Pancreas (tissue), 10 donors: ENCODE measurements around the gene CD163. TPM values are rescaled to one million over a fixed set of nuclear protein-coding genes. Genes with fewer than 3 reads are reported as not detected.

ENCODE experiments used
- ATAC-seq, 4 donors: fragments of 200-7000 bp; cut with Tn5 transposase; one replicate each; pipeline versions ENCODE4 v1.8.0 to v1.9.1; 2020; ENCODE audit warnings: mild to moderate bottlenecking in 4 of 4, moderate library complexity in 4 of 4
- DNase-seq, 6 donors: peaks; one replicate each; pipeline ENCODE4 v3.0.0-alpha.2; 2020
- FAIRE-seq: peaks from 2 replicates; lab custom pipeline; 2012; peaks lifted over from hg19 to GRCh38; lab: Jason Lieb, UNC
- H3K27ac ChIP-seq, 4 donors: fragments of 200-600 bp; sonication (generic); 1 replicate in 3 of 4; 2 replicates in 1 of 4; pipeline versions ENCODE4 v1.5.0 to v1.8.0; 2020
- H3K27me3 ChIP-seq, 4 donors: fragments of 200-600 bp; one replicate each; pipeline ENCODE4 v1.8.0; 2021
- H3K36me3 ChIP-seq, 3 donors: fragments of 200-600 bp; sonication (generic) in 1 of 3; one replicate each; pipeline versions ENCODE4 v1.5.0 to v1.8.0; 2020 to 2021
- H3K4me1 ChIP-seq, 3 donors: fragments of 200-600 bp; one replicate each; pipeline ENCODE4 v1.8.0; 2021
- H3K4me3 ChIP-seq, 4 donors: fragments of 200-600 bp; sonication (generic) in 2 of 4; one replicate each; pipeline versions ENCODE4 v1.5.0 to v1.8.0; 2020 to 2021
- H3K9me3 ChIP-seq, 4 donors: fragments of 200-600 bp; one replicate each; pipeline ENCODE4 v1.8.0; 2021
- CTCF ChIP-seq, 4 donors: fragments of 200-600 bp; sonication (generic) in 3 of 4; IDR thresholded peaks; one replicate each; pipeline versions ENCODE4 v1.5.0 to v1.8.0; 2021; ENCODE audit warnings: antibody characterized with exemption in 4 of 4
- WGBS, 2 donors: extraction: QIAGEN DNeasy Blood & Tissue Kit; methylation state at CpG; one replicate each; pipeline ENCODE4 v1.1.7; 2013; 5-methylcytosine and 5-hydroxymethylcytosine counted together
- intact Hi-C, 3 donors: fragments of 100-400 bp; cut with DNase I; formaldehyde crosslinking; loops; one replicate each; pipeline versions ENCODE4 v1.11.1 to v1.14.2; 2022
- polyA plus RNA-seq, 2 donors: library from polyadenylated mRNA; stranded (reverse); fragments of 200-250 nt; gene quantifications; one replicate each; pipeline ENCODE4 v1.2.3, GENCODE V29; 2013
- total RNA-seq, 6 donors: library from RNA; stranded (reverse); fragmentation: NEBNext Ultra II Directional in 4 of 6; extraction: Animal tissue kit (Norgen Biotek cat#: 25700) in 4 of 6; gene quantifications; one replicate each; pipeline versions ENCODE4 v1.2.1 to v1.2.4, GENCODE V29; 2021 to 2023
- donor health status: healthy with polysubstance abuse.
- donor health status: DM: no; HTN: no; CAD: no; lungs with moderate emphysema.
- donor health status: DM: no; HTN: no; CAD: no.
- donor health status: control.
- donor health status: control.
- donor health status: Bipolar disorder and iron deficiency.
- donor health status: DM: yes; HTN: yes; CAD: no.
- donor health status: DM: no; HTN: no; CAD: no.
- donor health status: DM: no; HTN: no; CAD: no.
- donor health status: DM: yes; HTN: yes; CAD: no.

The CD163 gene
- total and polyA plus RNA-seq, 8 donors: 4.7 to 77.0 (median 11.2) TPM

- H3K4me3 ChIP-seq: no peak overlapping the region
These were observed 20.2 kb downstream of the CD163 start for GRCh38 chr12:7483343-7483742.

GRCh38 chr12:7479771-7480170, 23.8 kb downstream of the CD163 start:
- Histone ChIP-seq H3K27me3 (no peaks in the 10 kb centered on the region), H3K4me3 (no peak overlapping the region), H3K27ac (no peak overlapping the region), H3K4me1 (no peaks in the 10 kb centered on the region), H3K36me3 (no peaks in the 10 kb centered on the region), H3K9me3 (no peaks in the 10 kb centered on the region)
- WGBS, 2 donors: 56% methylated on average over 1 of the region's 1 CpG
- ATAC-seq (no peak), DNase-seq (no peak), FAIRE-seq (no peak)
- TF ChIP-seq CTCF (IDR thresholded peaks at IDR 0.05): no peak
- intact Hi-C loops: no loop called here

More at GRCh38 chr12:7483343-7483742, 20.2 kb downstream of the CD163 start:
- no peak for TF ChIP-seq CTCF (IDR thresholded peaks at IDR 0.05)
- ATAC-seq: no peak
- no peak overlapping the region for H3K27ac ChIP-seq
- H3K36me3 ChIP-seq: no peaks in the 10 kb centered on the region
- intact Hi-C loops: no loop called here
- no peaks in the 10 kb centered on the region for H3K9me3 ChIP-seq
- 57 to 60% methylated on average over 5 of the region's 5 CpGs for WGBS, 2 donors
- no peaks in the 10 kb centered on the region for H3K27me3 ChIP-seq
- FAIRE-seq: no peak
- H3K4me1 ChIP-seq: no peaks in the 10 kb centered on the region
- no peak for DNase-seq

- TF ChIP-seq CTCF (IDR thresholded peaks at IDR 0.05): no peak
- peak in 2 of 6 donors; percentile 30 to 34 for DNase-seq
- intact Hi-C loops: no loop called here
- no peaks in the 10 kb centered on the region for H3K9me3 ChIP-seq
- H3K27me3 ChIP-seq: no peaks in the 10 kb centered on the region
- no peaks in the 10 kb centered on the region for H3K4me1 ChIP-seq
- ATAC-seq: no peak
- no peaks in the 10 kb centered on the region for H3K36me3 ChIP-seq
- no peak for FAIRE-seq
- no peak overlapping the region for H3K4me3 ChIP-seq
- H3K27ac ChIP-seq: no peak overlapping the region
- WGBS, 2 donors: 81 to 83% methylated on average over 6 of the region's 6 CpGs
These were observed 31.5 kb downstream of the CD163 start for GRCh38 chr12:7472060-7472459.

GRCh38 chr12:7460375-7461259, 43.0 kb downstream of the CD163 start:
- Histone ChIP-seq H3K36me3 (no peaks in the 10 kb centered on the region), H3K27ac (no peak overlapping the region), H3K4me3 (no peak overlapping the region), H3K4me1 (no peaks in the 10 kb centered on the region), H3K27me3 (no peaks in the 10 kb centered on the region), H3K9me3 (no peaks in the 10 kb centered on the region)
- intact Hi-C loops: no loop called here
- WGBS, 2 donors: 48 to 62% methylated on average over 7 of the region's 7 CpGs
- peak; percentile 52 to 75 (median 65) for TF ChIP-seq CTCF (IDR thresholded peaks at IDR 0.05)
- ATAC-seq (peak; percentile 78 to 98 (median 90)), FAIRE-seq (no peak), DNase-seq (peak in 2 of 6 donors; percentile 55 to 57)

GRCh38 chr12:7459973-7460372, 43.6 kb downstream of the CD163 start:
- Histone ChIP-seq H3K27ac (no peak overlapping the region), H3K27me3 (no peaks in the 10 kb centered on the region), H3K36me3 (no peaks in the 10 kb centered on the region), H3K9me3 (no peaks in the 10 kb centered on the region), H3K4me1 (no peaks in the 10 kb centered on the region), H3K4me3 (no peak overlapping the region)
- ATAC-seq (no peak), FAIRE-seq (no peak), DNase-seq (no peak)
- WGBS, 2 donors: 70 to 75% methylated on average over 3 of the region's 3 CpGs
- TF ChIP-seq CTCF (IDR thresholded peaks at IDR 0.05): no peak
- intact Hi-C loops: loop anchor here in 1 of 3 donors (5.0 kb wide), 1 partner anchor 238 kb away; no protein-coding TSS in a partner anchor
